Panc1 (cell line): ENCODE measurements around the gene SRRT. TPM values are rescaled to one million over a fixed set of nuclear protein-coding genes. Genes with fewer than 3 reads are reported as not detected.

Experiments
- ATAC-seq: fragments of 200-7000 bp; cut with Tn5 transposase; 2 replicates; pipeline ENCODE4 v1.9.1; 2020; ENCODE audit warnings: mild to moderate bottlenecking, moderate library complexity
- BruUV-seq: library from RNA; stranded (reverse); fragments of 400-500 nt; replicated peaks from 2 replicates; lab custom pipeline; 2021; lab: Mats Ljungman, UMichigan
- CTCF ChIA-PET: fragments of 300-600 bp; sonication (Branson Sonifier 250); formaldehyde crosslinking; loops from one replicate; lab custom pipeline; 2022; ENCODE audit warnings: antibody characterized with exemption; lab: Charles Lee
- POLR2A ChIA-PET: fragments of 300-600 bp; sonication (Branson Sonifier 250); formaldehyde crosslinking; loops from one replicate; lab custom pipeline; 2022; ENCODE audit warnings: antibody characterized with exemption; lab: Charles Lee
- DNase-seq: peaks from one replicate; pipeline ENCODE4 v3.0.0-alpha.2; 2010; ENCODE audit warnings: low read depth, low spot score
- H3K27ac ChIP-seq: 2 replicates; pipeline ENCODE4 v1.5.1; 2011; ENCODE audit warnings: mild to moderate bottlenecking, low read length, inconsistent platforms
- H3K27me3 ChIP-seq: fragments of 200-500 bp; sonication (Bioruptor generic); 2 replicates; pipeline ENCODE4 v1.6.0; 2014; ENCODE audit warnings: low read length, inconsistent platforms; ENCODE audit not compliant: control insufficient read depth, insufficient read depth
- H3K36me3 ChIP-seq: fragments of 200-500 bp; sonication (Bioruptor generic); 2 replicates; pipeline ENCODE4 v1.5.1; 2014; ENCODE audit warnings: inconsistent platforms, mild to moderate bottlenecking, low read length, moderate library complexity; ENCODE audit not compliant: control insufficient read depth, insufficient read depth
- H3K4me1 ChIP-seq: 2 replicates; pipeline ENCODE4 v1.5.1; 2011; ENCODE audit warnings: inconsistent platforms, mild to moderate bottlenecking, low read length, moderate library complexity; ENCODE audit not compliant: control insufficient read depth, insufficient read depth
- H3K4me3 ChIP-seq, 2 experiments: 2 replicates each; pipeline ENCODE4 v1.5.1; 2011 to 2012; ENCODE audit warnings: low read depth in 2 of 2, low read length in 2 of 2, mild to moderate bottlenecking in 2 of 2, inconsistent platforms in 1 of 2, moderate library complexity in 1 of 2
- H3K9me3 ChIP-seq: fragments of 200-500 bp; sonication (Bioruptor generic); 2 replicates; pipeline ENCODE4 v1.5.1; 2014; ENCODE audit warnings: low read depth, mild to moderate bottlenecking, inconsistent platforms, low read length, moderate library complexity; ENCODE audit not compliant: control insufficient read depth, insufficient read depth
- CTCF ChIP-seq: fragments of 450-650 bp; IDR thresholded peaks from 2 replicates; pipeline ENCODE4 v1.5.1; 2017; ENCODE audit warnings: mild to moderate bottlenecking
- POLR2AphosphoS5 ChIP-seq: IDR thresholded peaks from 2 replicates; pipeline ENCODE4 v1.6.1; 2012; ENCODE audit warnings: mild to moderate bottlenecking, low read depth, low read length, moderate library complexity
- REST ChIP-seq, 2 experiments: IDR thresholded peaks; 2 replicates each; pipeline ENCODE4 v1.6.1; 2011 to 2012; ENCODE audit warnings: low read depth in 2 of 2, control low read depth in 1 of 2, low read length in 1 of 2, mild to moderate bottlenecking in 1 of 2, moderate library complexity in 1 of 2; ENCODE audit not compliant: insufficient read depth in 1 of 2
- SIN3A ChIP-seq: IDR thresholded peaks from 2 replicates; pipeline ENCODE4 v1.6.1; 2012; ENCODE audit warnings: low read depth, mild to moderate bottlenecking, low read length, moderate library complexity, borderline replicate concordance; ENCODE audit not compliant: insufficient read depth
- TCF7L2 ChIP-seq: IDR thresholded peaks from 2 replicates; pipeline ENCODE4 v1.6.1; 2011; ENCODE audit warnings: mild to moderate bottlenecking, low read depth, low read length, inconsistent platforms
- in situ Hi-C: cut with HindIII; loops from 2 replicates; pipeline ENCODE4 v1.10.0; 2016; ENCODE audit warnings: low sequenced_read_pairs, low pct_unique_long_range_greater_than_20kb
- intact Hi-C: fragments of 100-400 bp; cut with micrococcal nuclease; formaldehyde crosslinking; loops from one replicate; pipeline ENCODE4 v1.10.0; 2022; ENCODE audit not compliant: unreplicated experiment
- total RNA-seq: library from RNA; stranded (reverse); gene quantifications from one replicate; pipeline ENCODE4 v1.2.1, GENCODE V29; 2021; ENCODE audit not compliant: unreplicated experiment

Gene SRRT
- total RNA-seq, 1 experiment from 2014 or later, result 248 TPM

GRCh38 chr7:100829150-100829716, 45.7 kb upstream of the SRRT start:
- BruUV-seq, result no TSS peak
- TF ChIP-seq REST (IDR thresholded peaks at IDR 0.05; ENCODE audit: insufficient read depth in 1 of 2, low read depth in 2 of 2, low read length in 1 of 2) (no peak), TCF7L2 (no peak), CTCF (no peak), POLR2AphosphoS5 (no peak), SIN3A (no peak)
- H3K36me3 ChIP-seq, result no peaks in the 10 kb centered on the region
- H3K27ac ChIP-seq, result peak overlapping the region; percentile 93; the same call in 1 of the 2 replicates
- POLR2A ChIA-PET, result no interaction called here
- H3K27me3 ChIP-seq, result no peaks in the 10 kb centered on the region
- in situ Hi-C loops (loop anchor here (25.0 kb wide), 1 partner anchor 117 kb away; the partner anchor contains the start of genes EPO and POP7), intact Hi-C loops (no loop called here)
- peaks cover 12% of the 10 kb centered on the region for H3K4me1 ChIP-seq
- peak overlapping the region in 1 of 2 experiments; percentile 55; a peak in 1 of 4 replicates for H3K4me3 ChIP-seq
- no peaks in the 10 kb centered on the region for H3K9me3 ChIP-seq
- CTCF ChIA-PET, result interaction anchor here (2.9 kb wide), 1 partner anchor 23 kb away, joined by 16 read pairs; the partner anchor contains the start of gene SLC12A9
- no peak for DNase-seq
- ATAC-seq, result no peak

GRCh38 chr7:100830396-100830795, 44.5 kb upstream of the SRRT start:
- POLR2A ChIA-PET, result no interaction called here

More at GRCh38 chr7:100830396-100830795, 44.5 kb upstream of the SRRT start:
- BruUV-seq, result TSS peak; percentile 69
- Histone ChIP-seq H3K27ac (no peak overlapping the region), H3K27me3 (no peaks in the 10 kb centered on the region), H3K4me3 (no peak overlapping the region), H3K4me1 (peaks cover 7% of the 10 kb centered on the region), H3K36me3 (no peaks in the 10 kb centered on the region), H3K9me3 (no peaks in the 10 kb centered on the region)
- in situ Hi-C loops (loop anchor here (25.0 kb wide), 1 partner anchor 118 kb away; the partner anchor contains the start of genes EPO and POP7), intact Hi-C loops (no loop called here)
- CTCF ChIA-PET, result no interaction called here
- no peak for DNase-seq
- TF ChIP-seq POLR2AphosphoS5 (no peak), CTCF (no peak), SIN3A (no peak), TCF7L2 (no peak), REST (IDR thresholded peaks at IDR 0.05; ENCODE audit: insufficient read depth in 1 of 2, low read depth in 2 of 2, low read length in 1 of 2) (no peak)
- ATAC-seq, result no peak
